Neuronal stem cell (in vitro differentiated cells): ENCODE results near the gene NAV2.
"Not testable (repeated sequence)": the region's sequence is repeated elsewhere in the genome, so short reads cannot be mapped to it uniquely, and the experiment has no call there.

Experiments used
- DNase-seq: peaks from one replicate; pipeline ENCODE4 v3.0.0-alpha.2; 2013; ENCODE audit warnings: low spot score
- H2AFZ ChIP-seq: one replicate; pipeline ENCODE4 v1.6.1; 2013; ENCODE audit warnings: mild to moderate bottlenecking, low read length, inconsistent platforms
- H2AK5ac ChIP-seq: 2 replicates; pipeline ENCODE4 v1.6.1; 2013; ENCODE audit warnings: low read depth, mild to moderate bottlenecking, inconsistent platforms, low read length, moderate library complexity, mixed read lengths
- H2BK120ac ChIP-seq: 2 replicates; pipeline ENCODE4 v1.6.1; 2013; ENCODE audit warnings: low read depth, mild to moderate bottlenecking, inconsistent platforms, low read length, moderate library complexity, mixed read lengths
- H2BK12ac ChIP-seq: one replicate; pipeline ENCODE4 v1.6.1; 2013; ENCODE audit warnings: low read length, inconsistent platforms
- H2BK15ac ChIP-seq: 2 replicates; pipeline ENCODE4 v1.6.1; 2013; ENCODE audit warnings: mild to moderate bottlenecking, low read length, inconsistent platforms, mixed read lengths
- H2BK5ac ChIP-seq: one replicate; pipeline ENCODE4 v1.6.1; 2013; ENCODE audit warnings: inconsistent platforms, mild to moderate bottlenecking, low read length, moderate library complexity
- H3K14ac ChIP-seq: one replicate; pipeline ENCODE4 v1.6.1; 2013; ENCODE audit warnings: low read length, inconsistent platforms
- H3K18ac ChIP-seq: 2 replicates; pipeline ENCODE4 v1.6.1; 2013; ENCODE audit warnings: low read length, inconsistent platforms
- H3K23ac ChIP-seq: 2 replicates; pipeline ENCODE4 v1.6.1; 2013; ENCODE audit warnings: low read depth, mild to moderate bottlenecking, mixed read lengths, low read length, inconsistent platforms; ENCODE audit not compliant: poor library complexity
- H3K27ac ChIP-seq: replicated peaks from 3 replicates; pipeline ENCODE4 v1.5.1; 2013; ENCODE audit warnings: low read length, inconsistent platforms
- H3K27me3 ChIP-seq, 3 experiments: 2 replicates each; pipeline ENCODE4 v1.6.1; 2013; ENCODE audit warnings: low read length in 3 of 3, mild to moderate bottlenecking in 2 of 3, inconsistent platforms in 1 of 3, low read depth in 1 of 3, mixed read lengths in 1 of 3, moderate library complexity in 1 of 3; ENCODE audit not compliant: control insufficient read depth in 3 of 3, insufficient read depth in 3 of 3
- H3K36me3 ChIP-seq, 2 donors: replicated peaks in 1 of 2; 2 replicates each; pipeline ENCODE4 v1.6.1; 2013; ENCODE audit warnings: low read length in 2 of 2; ENCODE audit not compliant: control insufficient read depth in 2 of 2, insufficient read depth in 2 of 2
- H3K4ac ChIP-seq: 2 replicates; pipeline ENCODE4 v1.6.1; 2013; ENCODE audit warnings: inconsistent platforms, mild to moderate bottlenecking, low read length, moderate library complexity
- H3K4me1 ChIP-seq, 2 donors: 1 replicate in 1 of 2; 2 replicates in 1 of 2; pipeline ENCODE4 v1.6.1; 2013; ENCODE audit warnings: low read length in 2 of 2, low read depth in 1 of 2; ENCODE audit not compliant: control insufficient read depth in 2 of 2, insufficient read depth in 1 of 2
- H3K4me2 ChIP-seq: one replicate; pipeline ENCODE4 v1.6.1; 2013; ENCODE audit warnings: mild to moderate bottlenecking, low read length, inconsistent platforms; ENCODE audit not compliant: insufficient read depth, poor library complexity, severe bottlenecking
- H3K4me3 ChIP-seq, 2 donors: 2 replicates each; pipeline ENCODE4 v1.5.1; 2013; ENCODE audit warnings: low read length in 2 of 2, mild to moderate bottlenecking in 2 of 2, inconsistent platforms in 1 of 2, moderate library complexity in 1 of 2
- H3K79me1 ChIP-seq: one replicate; pipeline ENCODE4 v1.6.1; 2013; ENCODE audit warnings: low read depth, mild to moderate bottlenecking, inconsistent platforms, low read length, moderate library complexity
- H3K9ac ChIP-seq: one replicate; pipeline ENCODE4 v1.6.1; 2013; ENCODE audit warnings: mild to moderate bottlenecking, low read depth, low read length, inconsistent platforms; ENCODE audit not compliant: poor library complexity
- H3K9me3 ChIP-seq, 2 donors: replicated peaks in 1 of 2; 2 replicates each; pipeline versions ENCODE3 to v1.6.1; 2013; ENCODE audit warnings: low read length in 2 of 2, mild to moderate bottlenecking in 2 of 2, inconsistent platforms in 1 of 2, low read depth in 1 of 2, mixed read lengths in 1 of 2, moderate library complexity in 1 of 2; ENCODE audit not compliant: control insufficient read depth in 2 of 2, insufficient read depth in 1 of 2
- H4K8ac ChIP-seq: one replicate; pipeline ENCODE4 v1.6.1; 2013; ENCODE audit warnings: low read depth, mild to moderate bottlenecking, inconsistent platforms, low read length, moderate library complexity
- H4K91ac ChIP-seq: one replicate; pipeline ENCODE4 v1.6.1; 2013; ENCODE audit warnings: low read length, low read depth, mild to moderate bottlenecking, inconsistent platforms; ENCODE audit not compliant: poor library complexity
- WGBS, 2 donors: extraction: QIAGEN DNeasy Blood & Tissue Kit; methylation state at CpG; one replicate each; pipeline ENCODE4 v1.1.7; 2013; ENCODE audit warnings: missing lambda C conversion rate in 2 of 2, mixed read lengths in 1 of 2; ENCODE audit not compliant: insufficient read length in 2 of 2, insufficient replicate concordance in 1 of 2; ENCODE audit errors: extremely low coverage in 2 of 2; 5-methylcytosine and 5-hydroxymethylcytosine counted together

NAV2 gene

DNA sequence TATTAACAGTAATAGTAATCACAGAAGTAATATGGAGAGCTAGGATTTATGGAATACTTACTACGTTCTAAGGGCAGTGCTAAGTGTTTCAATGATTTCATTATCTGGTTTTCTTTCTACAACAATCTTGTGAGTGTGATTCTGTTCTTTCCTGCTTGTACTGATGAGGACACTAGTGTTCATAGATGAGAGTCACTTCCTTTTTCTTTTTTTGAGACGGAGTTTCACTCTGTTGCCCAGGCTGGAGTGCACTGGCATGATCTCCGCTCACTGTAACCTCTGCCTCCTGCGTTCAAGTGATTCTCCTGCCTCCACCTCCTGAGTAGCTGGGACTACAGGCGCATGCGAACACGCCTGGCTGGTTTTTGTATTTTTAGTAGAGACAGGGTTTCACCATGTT is 366.2 kb downstream of the NAV2 start:
- no peak for DNase-seq
- no peak overlapping the region for H3K4me2 ChIP-seq
- H2AK5ac ChIP-seq, result no peak overlapping the region
- H3K9ac ChIP-seq, result no peak overlapping the region
- H3K79me1 ChIP-seq, result no peaks in the 10 kb centered on the region
- no peak overlapping the region for H4K91ac ChIP-seq
- H3K27me3 ChIP-seq, result no peaks in the 10 kb centered on the region
- no peak overlapping the region for H2BK12ac ChIP-seq
- H2BK15ac ChIP-seq, result no peak overlapping the region
- WGBS, 2 donors, result no CpG with 5 or more reads among the region's 7 CpGs
- H3K14ac ChIP-seq, result no peak overlapping the region
- no peak overlapping the region for H3K18ac ChIP-seq
- no peak overlapping the region for H2BK120ac ChIP-seq
- H3K36me3 ChIP-seq, result peaks cover 8 to 80% of the 10 kb centered on the region in 2 donors
- H3K4me3 ChIP-seq, result no peak overlapping the region
- no peak overlapping the region for H3K23ac ChIP-seq
- H3K4ac ChIP-seq, result no peak overlapping the region
- H3K27ac ChIP-seq, result no peak overlapping the region
- H4K8ac ChIP-seq, result no peak overlapping the region
- no peak overlapping the region for H2BK5ac ChIP-seq
- peaks cover 0 to 2% of the 10 kb centered on the region in 2 donors for H3K9me3 ChIP-seq
- no peak overlapping the region for H2AFZ ChIP-seq
- no peaks in the 10 kb centered on the region for H3K4me1 ChIP-seq

DNA sequence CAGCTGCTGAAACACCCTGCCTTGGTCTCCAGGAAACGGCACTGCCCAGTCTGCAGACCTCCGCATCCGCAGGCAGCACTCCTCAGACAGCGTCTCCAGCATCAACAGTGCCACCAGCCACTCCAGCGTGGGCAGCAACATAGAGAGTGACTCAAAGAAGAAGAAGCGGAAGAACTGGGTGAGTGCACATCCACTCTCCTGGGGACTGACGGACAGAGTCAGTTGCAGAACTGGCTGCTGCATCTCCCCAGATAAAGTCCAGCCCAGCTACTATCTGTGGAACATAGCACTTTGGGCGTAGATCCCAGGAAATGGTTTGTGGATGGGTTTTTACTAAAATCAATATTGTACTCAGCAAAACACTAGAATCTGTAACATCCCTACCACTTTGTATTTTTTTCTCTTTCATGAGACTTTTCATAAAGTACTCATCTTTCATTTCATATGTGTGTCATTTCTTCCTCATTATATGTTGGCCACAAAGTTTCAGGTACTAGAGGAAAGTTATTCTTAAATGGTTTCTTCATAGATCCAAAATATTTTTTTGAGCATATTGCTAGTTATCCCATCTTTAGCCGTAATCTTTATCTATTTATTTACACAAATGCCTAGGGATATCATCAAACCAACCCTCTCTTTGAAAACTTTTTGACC is 367.5 kb downstream of the NAV2 start:
- H3K79me1 ChIP-seq, result no peaks in the 10 kb centered on the region
- no peak overlapping the region for H3K4me3 ChIP-seq
- H3K27ac ChIP-seq, result no peak overlapping the region
- peaks cover 8 to 88% of the 10 kb centered on the region in 2 donors for H3K36me3 ChIP-seq
- H3K14ac ChIP-seq, result no peak overlapping the region
- no peaks in the 10 kb centered on the region for H3K9me3 ChIP-seq
- no peak overlapping the region for H3K4me2 ChIP-seq
- no peak overlapping the region for H3K18ac ChIP-seq
- H4K8ac ChIP-seq, result no peak overlapping the region
- H2AK5ac ChIP-seq, result no peak overlapping the region
- H2BK12ac ChIP-seq, result no peak overlapping the region
- no peaks in the 10 kb centered on the region for H3K4me1 ChIP-seq
- no peaks in the 10 kb centered on the region for H3K27me3 ChIP-seq
- H2BK5ac ChIP-seq, result no peak overlapping the region
- no peak overlapping the region for H4K91ac ChIP-seq
- no peak overlapping the region for H2BK120ac ChIP-seq
- no peak for DNase-seq
- H3K4ac ChIP-seq, result no peak overlapping the region
- no peak overlapping the region for H2BK15ac ChIP-seq
- no peak overlapping the region for H3K23ac ChIP-seq
- no peak overlapping the region for H3K9ac ChIP-seq
- WGBS, 2 donors, result no CpG with 5 or more reads among the region's 9 CpGs
- H2AFZ ChIP-seq, result no peak overlapping the region

DNA sequence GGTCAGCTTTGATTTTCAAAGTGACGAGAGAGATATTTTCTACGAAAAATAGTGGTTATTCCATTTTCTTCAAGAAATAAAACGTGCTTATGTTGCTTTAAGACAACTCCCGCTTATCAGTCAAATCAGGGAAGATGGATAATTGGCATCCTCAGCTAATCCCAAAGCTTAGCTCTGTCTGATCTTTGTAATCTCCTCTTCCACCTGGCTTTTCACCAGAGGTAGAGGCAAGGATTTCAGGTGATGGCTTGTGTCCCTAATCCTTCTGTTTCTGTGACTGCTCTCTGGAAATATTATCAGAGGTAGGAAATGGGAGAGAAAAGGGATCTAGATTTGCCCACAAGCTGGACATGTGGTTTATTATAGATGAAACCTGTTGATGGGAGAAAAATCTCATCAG is 368.7 kb downstream of the NAV2 start:
- no peak overlapping the region for H4K8ac ChIP-seq
- no peak overlapping the region for H3K14ac ChIP-seq
- H3K23ac ChIP-seq, result no peak overlapping the region
- no peak overlapping the region for H3K18ac ChIP-seq
- no peak overlapping the region for H4K91ac ChIP-seq
- no peak overlapping the region for H3K27ac ChIP-seq
- H3K4me3 ChIP-seq, result no peak overlapping the region
- H3K36me3 ChIP-seq, result peaks cover 8 to 91% of the 10 kb centered on the region in 2 donors
- no peaks in the 10 kb centered on the region for H3K4me1 ChIP-seq
- no CpG with 5 or more reads among the region's 4 CpGs for WGBS, 2 donors
- no peak overlapping the region for H2BK12ac ChIP-seq
- H3K9ac ChIP-seq, result no peak overlapping the region
- no peak overlapping the region for H2AK5ac ChIP-seq
- H3K27me3 ChIP-seq, result no peaks in the 10 kb centered on the region
- no peak for DNase-seq
- no peaks in the 10 kb centered on the region for H3K79me1 ChIP-seq
- H2BK5ac ChIP-seq, result no peak overlapping the region
- no peak overlapping the region for H2BK120ac ChIP-seq
- no peaks in the 10 kb centered on the region for H3K9me3 ChIP-seq
- H3K4me2 ChIP-seq, result no peak overlapping the region
- H2BK15ac ChIP-seq, result no peak overlapping the region
- no peak overlapping the region for H3K4ac ChIP-seq
- no peak overlapping the region for H2AFZ ChIP-seq

DNA sequence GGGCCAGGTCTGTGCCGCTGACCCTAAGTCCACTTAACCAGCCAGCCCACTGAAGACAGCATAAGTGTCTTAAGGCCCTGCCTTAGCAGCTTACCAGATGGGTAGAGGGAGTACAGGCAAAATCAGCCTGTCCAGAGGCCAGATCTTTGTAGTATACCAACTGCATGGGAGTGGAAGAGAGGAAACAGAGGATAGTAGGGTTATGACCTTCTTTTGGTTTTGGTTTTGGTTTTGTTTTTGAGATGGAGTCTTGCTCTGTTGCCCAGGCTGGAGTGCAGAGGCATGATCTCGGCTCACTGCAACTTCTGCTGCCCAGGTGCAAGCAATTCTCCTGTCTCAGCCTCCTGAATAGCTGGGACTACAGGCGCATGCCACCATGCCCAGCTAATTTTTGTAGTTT is 371.2 kb downstream of the NAV2 start:
- H3K36me3 ChIP-seq, result peaks cover 6 to 89% of the 10 kb centered on the region in 2 donors
- H4K91ac ChIP-seq, H3K18ac ChIP-seq, H3K9me3 ChIP-seq, H3K27me3 ChIP-seq, H2BK120ac ChIP-seq, H4K8ac ChIP-seq, H3K27ac ChIP-seq, H2BK5ac ChIP-seq, H3K4ac ChIP-seq, H3K9ac ChIP-seq, DNase-seq, H3K14ac ChIP-seq, H2AFZ ChIP-seq, H2BK15ac ChIP-seq, H3K23ac ChIP-seq, H2AK5ac ChIP-seq, H3K4me1 ChIP-seq, H3K4me2 ChIP-seq, H2BK12ac ChIP-seq, H3K4me3 ChIP-seq, H3K79me1 ChIP-seq: not testable (repeated sequence)
- WGBS, 2 donors, result no CpG with 5 or more reads among the region's 3 CpGs
